ENCODE measurements around the gene SIL1.

SIL1 gene

GRCh38 chr5:138914338-138914737, 283.8 kb downstream of the SIL1 start:
- DNase-seq (ENCODE audit: low spot score): no peak

GRCh38 chr5:138913773-138914172, 284.4 kb downstream of the SIL1 start:
- DNase-seq (ENCODE audit: low spot score): no peak

GRCh38 chr5:138912093-138912492, 286.1 kb downstream of the SIL1 start:
- no peak for DNase-seq (ENCODE audit: low spot score)

DNA sequence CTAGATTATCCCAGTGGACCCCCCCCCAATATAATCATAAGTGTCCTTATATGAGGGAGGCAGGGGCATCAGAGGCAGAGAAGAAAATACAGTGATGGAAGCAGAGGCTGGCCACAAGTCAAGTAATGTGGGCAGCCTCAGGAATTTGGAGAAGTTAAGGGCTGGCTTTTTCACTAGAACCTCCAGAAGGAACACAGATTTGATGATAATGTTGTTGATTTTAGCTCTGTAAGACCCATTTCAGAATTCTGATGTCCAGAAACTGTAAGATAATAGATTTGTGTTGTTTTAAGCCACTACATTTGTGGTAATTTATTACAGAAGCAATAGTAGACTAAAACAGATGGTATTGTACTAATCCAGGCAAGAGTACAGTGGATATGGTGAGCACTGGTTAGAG, 286.7 kb downstream of the SIL1 start:
- no peak for DNase-seq (ENCODE audit: low spot score)

DNA sequence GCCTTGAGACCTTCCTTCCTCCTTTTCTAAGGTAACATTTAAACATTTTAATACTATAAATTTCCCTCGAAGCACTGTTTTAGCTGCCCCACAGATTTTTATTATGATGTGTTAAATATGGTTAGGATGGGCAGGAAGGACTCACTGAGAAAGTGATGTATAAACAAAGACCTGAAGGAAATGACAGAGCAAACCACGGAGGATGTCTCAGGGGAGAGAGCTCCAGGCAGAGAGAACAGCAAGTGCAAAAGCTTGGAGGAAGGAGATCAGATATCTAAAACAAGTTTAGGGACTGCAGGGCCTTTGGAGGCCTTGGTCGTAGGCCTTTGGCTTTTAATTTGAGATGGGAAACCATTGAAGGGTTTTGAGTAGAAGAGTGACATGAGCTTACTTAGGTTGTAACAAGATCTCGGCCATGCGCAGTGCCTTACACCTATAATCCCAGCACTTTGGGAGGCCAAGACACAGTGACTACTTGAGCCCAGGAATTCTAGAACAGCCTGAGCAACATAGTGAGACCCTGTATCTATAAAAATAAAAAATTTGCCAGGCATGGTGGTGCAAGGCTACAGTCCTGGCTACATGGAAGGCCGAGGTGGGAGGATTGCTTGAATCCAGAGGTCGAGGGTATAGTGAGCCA, 287.5 kb downstream of the SIL1 start:
- no peak for DNase-seq (ENCODE audit: low spot score)

GRCh38 chr5:138909734-138910133, 288.4 kb downstream of the SIL1 start:
- no peak for DNase-seq (ENCODE audit: low spot score)

- DNase-seq (ENCODE audit: low spot score): no peak
Measured at GRCh38 chr5:138905541-138905940, 292.6 kb downstream of the SIL1 start.

DNA sequence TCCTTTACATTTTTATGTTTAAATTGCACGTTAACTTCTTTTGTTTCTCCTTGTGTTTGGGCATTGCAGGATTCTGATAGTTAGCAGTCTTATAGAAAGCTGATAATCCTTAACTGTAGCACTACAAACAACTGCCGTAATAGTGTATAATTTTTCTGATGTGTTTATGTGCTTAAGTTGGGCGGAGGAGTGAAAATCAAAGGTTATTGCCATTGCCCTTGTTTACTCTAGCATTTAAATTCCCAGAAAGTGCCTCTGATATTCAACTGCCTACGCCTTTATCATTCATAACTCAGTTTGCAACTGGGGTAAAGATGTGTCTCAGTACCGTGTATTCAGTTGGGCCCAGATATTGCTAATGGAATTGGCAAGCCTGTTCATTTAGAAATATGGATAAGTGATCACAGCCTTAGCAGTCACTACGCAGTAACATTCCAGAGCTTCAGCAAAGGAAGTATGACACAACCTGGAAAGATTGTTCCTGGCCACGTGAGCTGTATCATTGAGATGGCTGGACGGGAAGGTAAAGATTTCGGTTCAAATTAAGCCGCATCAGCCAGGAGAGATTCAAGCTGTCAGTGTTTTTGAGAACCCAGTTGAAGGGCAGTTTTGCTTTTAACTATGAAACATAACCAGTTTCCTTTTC, 294.9 kb downstream of the SIL1 start:
- no peak for DNase-seq (ENCODE audit: low spot score)

- no peak for DNase-seq (ENCODE audit: low spot score)
Measured at GRCh38 chr5:138901716-138902115, 296.5 kb downstream of the SIL1 start.

DNA sequence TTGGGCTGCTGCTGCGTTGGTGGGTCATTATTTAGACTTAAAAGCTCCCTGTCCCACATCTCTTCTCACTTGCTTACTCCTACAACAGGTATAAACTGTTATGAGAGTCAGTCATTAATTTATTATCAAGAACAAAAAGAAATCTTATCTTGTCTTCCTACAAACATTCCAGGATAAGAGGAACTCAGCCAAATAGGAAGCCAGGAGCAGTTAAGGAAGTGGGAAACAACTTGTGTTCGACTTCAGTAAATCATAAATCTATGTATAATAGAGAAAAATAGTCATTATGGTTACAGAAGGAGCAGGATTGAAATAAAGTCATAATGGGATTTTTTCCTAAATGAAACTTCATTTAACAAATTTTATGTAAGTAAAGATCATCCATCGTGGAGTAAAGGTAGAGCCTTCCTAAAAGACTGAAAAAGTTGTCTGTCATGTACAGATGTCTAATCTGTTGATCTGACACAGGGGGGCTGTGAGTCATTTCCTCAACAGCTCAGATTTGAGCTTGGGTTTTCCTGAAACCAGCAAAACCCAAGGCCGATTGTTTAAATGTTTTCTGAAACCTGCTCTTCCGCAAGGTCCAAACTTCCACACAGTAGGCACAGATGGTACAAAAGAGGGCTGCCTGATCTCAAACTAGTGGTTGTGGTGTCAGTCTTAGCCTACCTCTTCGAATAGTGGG, 297.7 kb downstream of the SIL1 start:
- DNase-seq (ENCODE audit: low spot score): no peak

DNA sequence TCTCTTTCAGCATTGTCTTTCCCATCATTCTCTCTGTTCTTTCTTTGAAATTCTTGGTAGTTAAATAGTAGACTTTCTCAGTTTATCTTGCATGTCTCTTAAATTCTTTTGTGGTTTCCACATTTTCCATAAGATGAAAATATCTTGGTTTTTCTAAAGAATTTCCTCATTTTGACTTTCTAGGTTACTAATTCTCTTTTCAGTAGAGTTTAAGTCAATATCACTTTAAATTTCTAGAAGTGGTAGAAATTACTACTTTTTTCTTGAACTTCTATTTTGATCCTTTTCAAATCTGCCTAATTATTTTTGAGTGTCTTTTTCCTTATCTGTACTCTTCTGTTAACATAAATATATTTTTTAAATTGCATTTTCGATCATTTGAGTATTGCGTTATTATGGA, 299.4 kb downstream of the SIL1 start:
- DNase-seq (ENCODE audit: low spot score): no peak

GRCh38 chr5:138898299-138898698, 299.9 kb downstream of the SIL1 start:
- DNase-seq (ENCODE audit: low spot score): no peak

Data from NAMALWA (cell line).